ENCODE results near the gene PIGZ.

PIGZ gene

DNA sequence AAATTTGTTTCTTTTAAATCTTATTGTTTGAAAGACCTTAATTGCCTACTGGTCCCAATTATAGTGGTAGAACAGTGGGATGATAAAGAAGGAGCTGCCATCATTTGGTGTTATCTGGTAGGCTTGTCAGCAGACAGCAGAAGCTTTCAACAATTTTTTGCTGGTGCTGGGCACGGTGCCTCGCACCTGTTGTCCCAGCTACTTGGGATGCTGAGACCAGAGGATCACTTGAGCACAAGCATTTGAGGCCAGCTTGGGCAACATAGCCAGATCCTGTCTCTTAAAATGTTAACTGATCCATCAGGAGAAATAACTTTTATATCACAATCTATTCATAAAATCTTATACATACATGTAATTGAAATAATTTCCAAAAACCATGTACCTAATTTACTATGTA is 64.9 kb downstream of the PIGZ start:
- no peak for DNase-seq (ENCODE audit: low read depth)

DNA sequence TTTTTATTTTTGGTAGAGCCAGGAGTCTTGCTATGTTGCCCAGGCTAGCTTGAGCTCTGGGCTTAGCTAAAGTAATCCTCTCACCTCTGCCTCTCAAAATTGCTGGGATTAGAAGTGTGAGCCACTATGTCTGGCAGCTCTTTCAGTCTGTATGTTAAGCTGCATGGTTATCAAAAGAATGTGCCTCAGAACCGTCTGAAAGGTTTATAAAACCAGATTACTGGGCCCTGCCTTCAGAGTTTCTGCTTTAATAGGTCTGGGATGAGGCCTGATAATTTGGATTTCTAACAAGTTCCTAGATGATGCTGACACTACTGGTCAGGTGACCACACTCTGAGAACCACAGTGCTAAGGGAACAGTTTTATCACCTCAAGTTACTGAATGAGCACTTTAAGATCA is 66.3 kb downstream of the PIGZ start:
- DNase-seq (ENCODE audit: low read depth), result no peak

GRCh38 chr3:196901768-196902167 is 66.9 kb downstream of the PIGZ start:
- no peak for DNase-seq (ENCODE audit: low read depth)

All from fibroblast of gingiva (primary cell).